ENCODE results near the gene CCDC180.

DNA sequence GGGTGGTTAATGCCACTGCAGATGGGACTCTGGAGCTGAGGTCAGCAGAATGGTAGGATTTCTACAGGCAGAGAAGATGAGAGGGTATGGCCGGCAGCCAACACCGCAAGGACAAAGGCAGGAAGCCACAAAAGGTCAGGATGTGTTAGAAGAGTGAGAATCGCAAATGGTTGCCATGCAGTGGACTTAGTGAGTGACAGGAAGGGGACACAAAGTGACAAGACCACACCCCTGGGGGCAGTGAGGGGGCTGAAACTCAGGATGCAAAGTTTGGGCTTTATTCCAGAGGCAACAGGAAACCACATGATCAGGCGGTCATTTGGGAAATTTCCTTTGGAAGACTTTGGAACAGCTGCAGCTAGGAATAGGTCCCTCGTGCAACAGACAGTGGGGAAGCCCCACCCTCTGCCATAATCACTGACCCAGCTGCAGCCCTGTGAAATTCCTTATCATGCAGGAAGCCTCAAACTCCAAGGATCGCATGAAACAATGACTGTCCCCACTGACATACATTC is 14.2 kb upstream of the CCDC180 start:
- TF ChIP-seq, protein P1, sequence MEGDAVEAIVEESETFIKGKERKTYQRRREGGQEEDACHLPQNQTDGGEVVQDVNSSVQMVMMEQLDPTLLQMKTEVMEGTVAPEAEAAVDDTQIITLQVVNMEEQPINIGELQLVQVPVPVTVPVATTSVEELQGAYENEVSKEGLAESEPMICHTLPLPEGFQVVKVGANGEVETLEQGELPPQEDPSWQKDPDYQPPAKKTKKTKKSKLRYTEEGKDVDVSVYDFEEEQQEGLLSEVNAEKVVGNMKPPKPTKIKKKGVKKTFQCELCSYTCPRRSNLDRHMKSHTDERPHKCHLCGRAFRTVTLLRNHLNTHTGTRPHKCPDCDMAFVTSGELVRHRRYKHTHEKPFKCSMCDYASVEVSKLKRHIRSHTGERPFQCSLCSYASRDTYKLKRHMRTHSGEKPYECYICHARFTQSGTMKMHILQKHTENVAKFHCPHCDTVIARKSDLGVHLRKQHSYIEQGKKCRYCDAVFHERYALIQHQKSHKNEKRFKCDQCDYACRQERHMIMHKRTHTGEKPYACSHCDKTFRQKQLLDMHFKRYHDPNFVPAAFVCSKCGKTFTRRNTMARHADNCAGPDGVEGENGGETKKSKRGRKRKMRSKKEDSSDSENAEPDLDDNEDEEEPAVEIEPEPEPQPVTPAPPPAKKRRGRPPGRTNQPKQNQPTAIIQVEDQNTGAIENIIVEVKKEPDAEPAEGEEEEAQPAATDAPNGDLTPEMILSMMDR (IDR thresholded peaks at IDR 0.05 in 2 of 3, conservative IDR thresholded peaks at IDR 0.05 in 1 of 3; ENCODE audit: borderline replicate concordance in 1 of 3, insufficient read depth in 1 of 3, low read depth in 2 of 3, low read length in 2 of 3) = no peak
- TF ChIP-seq POLR2AphosphoS5 (IDR thresholded peaks at IDR 0.05; ENCODE audit: low read depth, low read length) = no peak
- TF ChIP-seq EZH2 (IDR thresholded peaks at IDR 0.05) = no peak

Data from HCT116 (cell line).